T-helper 1 cell treated with Interleukin-12 subunit alpha and Interleukin-12 subunit beta and Interleukin-4 antibody, amounts not matched to agents 30 ng/mL and 1 ng/mL, for 36 hours (primary cell): Measurements from ENCODE around the gene HAL. TPM values are rescaled to one million over a fixed set of nuclear protein-coding genes. Genes with fewer than 3 reads are reported as not detected.

ENCODE experiments used
- intact Hi-C: fragments of 100-400 bp; cut with micrococcal nuclease; formaldehyde crosslinking; loops from one replicate; pipeline ENCODE4 v1.15.1; 2024
- total RNA-seq: library from RNA; stranded (reverse); gene quantifications from 2 replicates; pipeline ENCODE4 v1.2.3, GENCODE V29; 2022

Gene HAL
- total RNA-seq, 1 donor from 2014 or later: 1.5 TPM

GRCh38 chr12:95942524-95943329 is 53.4 kb downstream of the HAL start, which contains the start of gene CCDC38:
Gene CCDC38, minus strand, starts transcription at chr12:95942614. Its CDS starts 6,105 bp downstream, at chr12:95936509.
- intact Hi-C loops: loop anchor here (2.0 to 10.0 kb wide), 14 partner anchors 56 to 964 kb away; partner anchors contain the start of genes CDK17, CFAP54, FGD6 and LTA4H

GRCh38 chr12:95942101-95942523 is 54.0 kb downstream of the HAL start:
- intact Hi-C loops: loop anchor here (2.0 to 10.0 kb wide), 14 partner anchors 57 to 965 kb away; partner anchors contain the start of genes CDK17, CFAP54, FGD6 and LTA4H

- intact Hi-C loops: loop anchor here (1.0 to 10.0 kb wide), 5 partner anchors 22 to 936 kb away; partner anchors contain the start of genes NDUFA12 and NR2C1
These were observed 55.6 kb downstream of the HAL start for GRCh38 chr12:95940514-95940913.

Other genes with a start within 250 kb of the HAL start
- not detected in 2 replicates for gene NTN4, start 205.6 kb downstream of the HAL start, total RNA-seq
- gene SNRPF, start 137.4 kb downstream of the HAL start, total RNA-seq: 36.7 and 38.5 TPM in 2 replicates
- gene CCDC38, start 53.7 kb downstream of the HAL start, total RNA-seq: 0.12 and 0.32 TPM in 2 replicates
- 0.10 and 1.8 TPM in 2 replicates for gene AMDHD1, start 53.0 kb downstream of the HAL start, total RNA-seq
- gene LTA4H, start 39.2 kb upstream of the HAL start, total RNA-seq: 47.3 and 50.1 TPM in 2 replicates
- 49.9 and 52.0 TPM in 2 replicates for gene ELK3, start 198.0 kb upstream of the HAL start, total RNA-seq